Spleen (tissue), 7 donors: ENCODE data around the gene ANKRD12.

Source experiments
- POLR2A ChIP-seq, 3 donors: fragments of 450-650 bp; IDR thresholded peaks; one replicate each; pipeline ENCODE4 v1.5.1; 2017; ENCODE audit warnings: antibody characterized with exemption in 3 of 3, mild to moderate bottlenecking in 1 of 3
- TF ChIP-seq, protein P1 (sequence below), 11 experiments: fragments of 200-600 bp in 7 of 11; fragments of 450-650 bp in 4 of 11; sonication (generic) in 4 of 11; IDR thresholded peaks in 8 of 11; conservative IDR thresholded peaks in 3 of 11; 1 replicate in 7 of 11; 2 replicates in 4 of 11; pipeline versions ENCODE4 v1.4.0 to v1.8.0; 2016 to 2021; ENCODE audit warnings: antibody characterized with exemption in 11 of 11, inconsistent platforms in 4 of 11, mild to moderate bottlenecking in 1 of 11
- donor health status: DM: no; HTN: no; CAD: no; lungs with moderate emphysema.
- donor health status: DM: no; HTN: no; CAD: no.
- donor health status: DM: no; HTN: no; CAD: no.

- TF ChIP-seq POLR2A (IDR thresholded peaks at IDR 0.05): no peak
- TF ChIP-seq, protein P1, sequence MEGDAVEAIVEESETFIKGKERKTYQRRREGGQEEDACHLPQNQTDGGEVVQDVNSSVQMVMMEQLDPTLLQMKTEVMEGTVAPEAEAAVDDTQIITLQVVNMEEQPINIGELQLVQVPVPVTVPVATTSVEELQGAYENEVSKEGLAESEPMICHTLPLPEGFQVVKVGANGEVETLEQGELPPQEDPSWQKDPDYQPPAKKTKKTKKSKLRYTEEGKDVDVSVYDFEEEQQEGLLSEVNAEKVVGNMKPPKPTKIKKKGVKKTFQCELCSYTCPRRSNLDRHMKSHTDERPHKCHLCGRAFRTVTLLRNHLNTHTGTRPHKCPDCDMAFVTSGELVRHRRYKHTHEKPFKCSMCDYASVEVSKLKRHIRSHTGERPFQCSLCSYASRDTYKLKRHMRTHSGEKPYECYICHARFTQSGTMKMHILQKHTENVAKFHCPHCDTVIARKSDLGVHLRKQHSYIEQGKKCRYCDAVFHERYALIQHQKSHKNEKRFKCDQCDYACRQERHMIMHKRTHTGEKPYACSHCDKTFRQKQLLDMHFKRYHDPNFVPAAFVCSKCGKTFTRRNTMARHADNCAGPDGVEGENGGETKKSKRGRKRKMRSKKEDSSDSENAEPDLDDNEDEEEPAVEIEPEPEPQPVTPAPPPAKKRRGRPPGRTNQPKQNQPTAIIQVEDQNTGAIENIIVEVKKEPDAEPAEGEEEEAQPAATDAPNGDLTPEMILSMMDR (IDR thresholded peaks at IDR 0.05 in 8 of 11, conservative IDR thresholded peaks at IDR 0.05 in 3 of 11): no peak
These were observed 32.2 kb upstream of the ANKRD12 start for GRCh38 chr18:9104244-9104901.
